NCI-H446 treated with DMSO at 0.1 percent for 48 hours (cell line): Measurements from ENCODE around the gene ATXN2.
"Not testable (repeated sequence)": the region's sequence is repeated elsewhere in the genome, so short reads cannot be mapped to it uniquely, and the experiment has no call there.

Experiments used
- DNase-seq: peaks from one replicate; lab custom pipeline; 2025; lab: John Stamatoyannopoulos, UW

ATXN2 gene

GRCh38 chr12:111598637-111599452, at the start of gene ATXN2:
ATXN2 (minus strand) TSS chr12:111599315; CDS start chr12:111599034, 281 bp downstream.
- DNase-seq: no peak

DNA sequence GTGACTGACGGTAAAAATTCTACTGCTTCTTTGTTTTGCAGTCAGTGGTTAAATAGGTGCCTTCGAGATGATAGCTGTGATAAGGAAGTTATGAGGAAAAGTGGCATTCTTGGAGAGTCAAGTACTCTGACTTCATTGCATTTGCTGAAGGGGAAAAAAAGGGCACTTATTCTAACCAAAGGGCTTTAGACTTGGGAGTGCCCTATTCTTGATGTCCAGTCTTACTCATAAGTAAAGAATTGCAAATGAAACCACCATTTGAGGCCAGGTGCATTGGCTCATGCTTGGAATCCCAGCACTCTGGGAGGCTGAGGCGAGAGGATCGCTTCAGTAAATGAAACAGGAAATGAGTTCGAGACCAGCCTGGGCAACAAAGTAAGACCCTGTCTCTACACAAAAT, 46.3 kb upstream of the ATXN2 start:
- DNase-seq: no peak

DNA sequence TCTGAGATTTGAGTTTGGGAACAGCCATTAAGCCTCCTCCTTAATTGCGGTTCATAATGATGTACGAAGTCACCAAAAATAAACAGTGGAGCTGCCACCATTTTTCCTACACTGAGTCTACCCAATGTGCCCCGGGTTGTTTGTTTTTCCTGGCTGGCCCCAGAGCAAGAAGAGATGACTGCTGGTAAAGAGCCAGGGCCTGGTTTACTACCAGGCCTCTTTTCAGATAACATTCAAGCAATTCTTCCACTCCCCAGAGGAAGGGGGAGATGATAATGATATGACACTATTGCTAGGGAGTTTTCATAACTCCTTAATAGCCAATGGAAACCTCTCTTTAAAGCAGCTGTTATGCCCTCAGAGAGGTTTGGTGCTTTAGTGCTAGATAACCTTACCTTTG, 44.3 kb upstream of the ATXN2 start:
- DNase-seq: no peak

DNA sequence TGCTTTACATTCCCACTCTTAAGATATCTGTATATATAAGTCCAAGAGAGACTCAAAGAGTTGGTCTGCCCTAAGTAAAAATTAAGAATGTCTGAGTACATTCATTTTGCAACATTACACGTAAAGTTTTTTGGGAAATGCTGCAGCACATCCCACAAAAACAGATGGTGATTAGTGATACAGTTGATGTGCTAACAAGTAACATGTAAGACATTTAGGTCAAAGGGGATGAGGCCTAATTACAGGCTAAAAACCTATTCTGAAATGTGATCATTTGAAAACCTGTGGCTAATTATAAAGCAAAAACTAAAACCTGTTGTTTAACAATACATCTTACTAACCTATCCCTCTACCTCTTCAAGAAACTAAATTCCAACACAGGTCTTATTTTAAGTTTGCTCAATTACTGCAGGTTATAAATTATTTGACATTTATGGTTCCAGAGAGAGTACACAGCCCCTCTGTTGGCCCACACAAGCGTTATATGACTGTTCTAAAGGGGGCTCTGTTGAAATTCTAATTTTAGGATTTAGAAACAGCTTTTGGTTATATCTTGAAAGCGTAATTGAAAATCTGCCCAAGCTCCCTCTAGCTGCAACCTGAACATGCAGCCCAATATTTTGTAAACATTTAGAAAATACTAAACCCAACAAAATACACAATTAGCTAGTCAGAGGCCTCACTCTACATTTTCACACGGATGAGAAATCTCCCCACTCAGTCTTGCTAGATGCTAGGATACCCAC, 43.7 kb upstream of the ATXN2 start:
- DNase-seq: no peak

DNA sequence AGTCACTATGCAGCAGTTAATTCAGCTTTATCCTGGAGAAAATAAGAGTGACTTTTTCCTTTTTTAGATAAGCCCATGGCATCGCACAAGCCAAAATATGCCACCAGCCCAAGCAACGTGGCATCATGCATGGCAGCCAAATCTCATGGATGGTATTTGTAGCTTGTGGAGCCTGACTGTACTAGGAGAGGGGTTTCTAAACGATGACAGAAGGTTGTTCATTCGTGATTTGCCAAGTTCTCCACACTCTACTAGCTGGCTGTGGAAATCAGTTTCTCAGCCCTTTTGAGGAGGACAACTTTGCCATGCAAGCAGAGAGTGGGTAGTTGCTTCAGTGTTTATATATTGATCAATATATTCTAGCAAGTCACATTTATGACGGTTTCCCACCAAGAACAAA, 41.4 kb upstream of the ATXN2 start:
- no peak for DNase-seq

- DNase-seq: no peak
Measured at GRCh38 chr12:111638556-111638955, 39.4 kb upstream of the ATXN2 start.

GRCh38 chr12:111636209-111636945, 37.3 kb upstream of the ATXN2 start:
- DNase-seq: peak; percentile 52

- DNase-seq: no peak
Measured at GRCh38 chr12:111635524-111635923, 36.4 kb upstream of the ATXN2 start.

DNA sequence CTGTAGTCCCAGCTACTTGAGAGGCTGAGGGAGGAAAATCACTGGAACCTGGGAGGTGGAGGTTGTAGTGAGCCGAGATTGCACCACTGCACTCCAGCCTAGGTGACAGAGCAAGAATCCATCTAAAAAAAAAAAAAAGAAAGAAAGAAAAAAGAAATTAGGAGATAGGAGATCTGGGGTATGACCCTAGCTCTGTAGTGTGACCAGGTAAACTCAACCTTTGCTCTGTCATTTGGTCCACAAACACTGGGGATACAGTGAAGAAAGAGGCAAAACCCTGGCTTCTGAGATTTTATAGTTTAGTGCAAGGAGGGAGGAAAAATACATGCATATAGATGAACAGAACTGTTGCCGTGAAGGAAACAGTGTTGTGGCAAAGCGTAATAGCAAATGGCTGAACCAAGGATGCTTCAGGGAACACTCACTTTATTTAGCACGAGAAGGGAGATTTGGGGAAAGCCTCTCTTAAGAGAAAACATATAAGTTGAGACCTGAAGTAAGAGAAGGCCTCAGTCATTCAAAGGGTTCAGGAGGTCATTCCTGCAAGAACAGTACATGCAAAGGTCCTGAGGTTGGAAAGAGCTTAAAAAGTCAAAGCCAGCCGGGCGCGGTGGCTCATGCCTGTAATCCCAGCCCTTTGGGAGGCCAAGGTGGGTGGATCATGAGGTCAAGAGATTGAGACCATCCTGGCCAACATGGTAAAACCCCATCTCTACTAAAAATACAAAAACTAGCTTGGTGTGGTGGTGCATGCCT, 29.6 kb upstream of the ATXN2 start:
- no peak for DNase-seq

- no peak for DNase-seq
Measured at GRCh38 chr12:111626230-111626629, 27.1 kb upstream of the ATXN2 start.

- no peak for DNase-seq
Measured at GRCh38 chr12:111624540-111624939, 25.4 kb upstream of the ATXN2 start.

DNA sequence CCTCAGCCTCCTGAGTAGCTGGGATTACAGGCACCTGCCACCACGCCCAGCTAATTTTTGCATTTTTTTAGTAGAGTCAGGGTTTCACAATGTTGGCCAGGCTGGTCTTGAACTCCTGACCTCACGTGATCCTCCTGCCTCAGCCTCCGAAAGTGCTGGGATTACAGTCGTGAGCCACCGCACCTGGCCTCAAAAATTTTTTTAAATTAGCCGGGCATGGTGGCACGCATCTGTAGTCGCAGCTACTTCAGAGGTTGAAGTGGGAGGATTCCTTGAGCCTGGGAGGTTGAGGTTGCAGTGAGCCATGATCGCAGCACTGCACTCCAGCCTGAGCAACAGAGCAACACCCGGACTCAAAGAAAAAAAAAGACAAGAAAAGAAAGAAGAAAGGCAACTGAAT, 18.7 kb upstream of the ATXN2 start:
- not testable (repeated sequence) for DNase-seq

DNA sequence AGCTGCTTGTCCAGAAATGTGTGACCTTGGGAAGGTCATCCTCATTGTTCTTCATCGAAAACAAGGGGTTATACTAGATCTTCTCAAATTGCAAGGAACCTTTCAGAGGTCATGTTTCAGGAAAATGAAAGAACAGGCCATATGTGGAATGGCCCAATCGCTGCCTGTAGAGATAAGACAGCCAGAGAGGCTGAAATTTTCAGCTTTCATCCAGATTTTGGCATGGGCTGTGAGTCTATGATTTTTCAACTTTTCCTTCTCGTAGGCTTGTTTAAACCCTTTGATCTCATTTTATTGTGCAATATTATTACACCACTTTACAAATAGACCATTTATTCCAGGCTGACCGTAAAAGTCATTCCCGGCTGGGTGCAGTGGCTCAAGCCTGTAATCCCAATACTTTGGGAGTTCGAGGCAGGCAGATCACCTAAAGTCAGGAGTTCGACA, 17.1 kb upstream of the ATXN2 start:
- no peak for DNase-seq

- DNase-seq: no peak
Measured at GRCh38 chr12:111607239-111607638, 8.1 kb upstream of the ATXN2 start.

DNA sequence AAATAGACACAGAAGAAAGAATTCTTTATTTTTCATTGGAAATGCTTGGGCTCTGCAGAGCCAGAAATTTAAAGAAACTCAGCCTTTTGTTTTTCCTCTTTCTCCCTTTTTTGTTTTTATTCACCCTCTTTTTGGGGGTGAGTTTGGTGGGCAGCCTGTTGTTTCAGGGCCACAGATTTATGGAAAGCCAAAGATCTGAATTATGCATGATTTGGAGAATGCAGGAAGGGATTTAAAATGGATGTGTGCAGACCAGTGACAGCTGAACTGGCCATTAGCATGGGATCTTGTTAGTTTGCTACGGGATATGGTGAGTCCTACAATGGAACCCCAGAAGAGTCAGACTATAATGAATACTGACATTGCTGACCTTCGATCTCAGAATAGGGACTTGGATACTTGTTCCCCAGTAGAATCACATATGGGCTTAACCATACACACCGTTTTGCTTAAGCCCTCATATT, 7.7 kb upstream of the ATXN2 start:
- no peak for DNase-seq

- no peak for DNase-seq
Measured at GRCh38 chr12:111605911-111606766, 7.0 kb upstream of the ATXN2 start.

GRCh38 chr12:111602857-111603256, 3.7 kb upstream of the ATXN2 start:
- DNase-seq: not testable (repeated sequence)

DNA sequence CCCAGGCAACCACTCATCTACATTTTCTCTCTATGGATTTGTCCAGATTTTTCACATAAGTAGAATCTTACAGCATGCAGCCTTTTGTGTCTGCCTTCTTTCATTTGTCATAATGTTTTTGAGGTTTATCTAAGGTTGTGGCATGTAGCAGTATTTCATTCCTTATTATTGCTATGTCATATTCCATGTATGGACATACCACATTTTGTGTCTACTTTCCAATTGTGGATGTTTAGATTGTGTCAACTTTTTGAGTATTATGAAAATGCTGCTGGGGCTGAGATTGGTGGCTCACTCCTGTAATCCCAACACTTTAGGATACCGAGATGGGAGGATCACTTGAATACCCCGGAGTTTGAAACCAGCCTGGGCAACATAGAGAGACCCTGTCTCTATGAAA, 3.2 kb upstream of the ATXN2 start:
- DNase-seq: no peak

- not testable (repeated sequence) for DNase-seq
Measured at GRCh38 chr12:111600986-111601385, 1.9 kb upstream of the ATXN2 start.

- no peak for DNase-seq
Measured at GRCh38 chr12:111600205-111600642, 1.1 kb upstream of the ATXN2 start.
